Epithelial cell of esophagus (primary cell): ENCODE results near the gene ASIC4.

Experiments
- DNase-seq: peaks from one replicate; pipeline ENCODE4 v3.0.0; 2010; ENCODE audit warnings: low read depth
- H3K4me3 ChIP-seq: 2 replicates; pipeline ENCODE4 v1.5.1; 2011; ENCODE audit warnings: mild to moderate bottlenecking, low read length, control low read depth
- CTCF ChIP-seq: IDR thresholded peaks from 2 replicates; pipeline ENCODE4 v1.5.1; 2011; ENCODE audit warnings: low read depth, mild to moderate bottlenecking, low read length, control low read depth, inconsistent platforms; ENCODE audit not compliant: insufficient read depth; ENCODE audit errors: missing control alignments

Gene ASIC4

DNA sequence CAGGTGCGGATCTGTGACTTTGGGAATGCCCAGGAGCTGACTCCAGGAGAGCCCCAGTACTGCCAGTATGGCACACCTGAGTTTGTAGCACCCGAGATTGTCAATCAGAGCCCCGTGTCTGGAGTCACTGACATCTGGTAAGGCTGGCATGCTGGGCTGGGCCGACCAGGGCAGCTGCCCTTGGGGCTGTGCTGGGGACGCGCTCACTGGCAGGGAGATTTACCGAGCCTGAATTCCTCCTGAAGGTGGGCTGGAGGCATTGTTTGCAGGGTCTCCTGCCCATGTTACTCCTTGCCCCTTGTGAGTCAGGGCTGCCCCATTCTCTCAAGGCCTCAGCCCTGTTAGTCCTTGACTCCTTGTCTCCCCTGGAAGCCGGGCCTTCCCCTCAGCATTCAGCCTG, 34.3 kb upstream of the ASIC4 start:
- no peak for TF ChIP-seq CTCF
- H3K4me3 ChIP-seq: no peak overlapping the region
- no peak for DNase-seq

DNA sequence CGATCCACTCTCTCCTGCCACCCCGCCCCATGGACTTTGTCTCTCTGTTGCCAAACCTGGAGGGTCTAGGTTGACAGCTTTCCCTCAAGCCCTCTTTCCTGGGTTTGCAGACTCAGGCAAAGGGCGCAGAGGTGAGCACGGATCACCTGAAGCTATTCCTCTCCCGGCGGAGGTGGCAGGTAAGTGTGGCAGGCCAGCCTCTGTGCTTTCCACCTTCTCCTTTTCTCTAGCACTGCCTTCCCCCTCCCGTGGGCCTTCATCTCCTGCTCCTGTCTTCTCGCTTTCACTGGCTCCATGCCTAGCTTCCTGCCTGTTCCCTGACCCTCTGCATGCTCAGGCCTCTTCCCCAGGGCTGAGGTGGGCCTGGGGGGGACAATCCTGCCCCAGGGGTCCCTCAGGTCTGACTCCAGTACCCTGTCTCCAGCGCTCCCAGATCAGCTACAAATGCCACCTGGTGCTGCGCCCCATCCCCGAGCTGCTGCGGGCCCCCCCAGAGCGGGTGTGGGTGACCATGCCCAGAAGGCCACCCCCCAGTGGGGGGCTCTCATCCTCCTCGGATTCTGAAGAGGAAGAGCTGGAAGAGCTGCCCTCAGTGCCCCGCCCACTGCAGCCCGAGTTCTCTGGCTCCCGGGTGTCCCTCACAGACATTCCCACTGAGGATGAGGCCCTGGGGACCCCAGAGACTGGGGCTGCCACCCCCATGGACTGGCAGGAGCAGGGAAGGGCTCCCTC, 31.4 kb upstream of the ASIC4 start:
- TF ChIP-seq CTCF: no peak

GRCh38 chr2:219483451-219484342, 30.6 kb upstream of the ASIC4 start:
- no peak overlapping the region for H3K4me3 ChIP-seq
- no peak for TF ChIP-seq CTCF
- DNase-seq: no peak

More for the DNA sequence above, 31.4 kb upstream of the ASIC4 start:
- no peak overlapping the region for H3K4me3 ChIP-seq
- DNase-seq: no peak

DNA sequence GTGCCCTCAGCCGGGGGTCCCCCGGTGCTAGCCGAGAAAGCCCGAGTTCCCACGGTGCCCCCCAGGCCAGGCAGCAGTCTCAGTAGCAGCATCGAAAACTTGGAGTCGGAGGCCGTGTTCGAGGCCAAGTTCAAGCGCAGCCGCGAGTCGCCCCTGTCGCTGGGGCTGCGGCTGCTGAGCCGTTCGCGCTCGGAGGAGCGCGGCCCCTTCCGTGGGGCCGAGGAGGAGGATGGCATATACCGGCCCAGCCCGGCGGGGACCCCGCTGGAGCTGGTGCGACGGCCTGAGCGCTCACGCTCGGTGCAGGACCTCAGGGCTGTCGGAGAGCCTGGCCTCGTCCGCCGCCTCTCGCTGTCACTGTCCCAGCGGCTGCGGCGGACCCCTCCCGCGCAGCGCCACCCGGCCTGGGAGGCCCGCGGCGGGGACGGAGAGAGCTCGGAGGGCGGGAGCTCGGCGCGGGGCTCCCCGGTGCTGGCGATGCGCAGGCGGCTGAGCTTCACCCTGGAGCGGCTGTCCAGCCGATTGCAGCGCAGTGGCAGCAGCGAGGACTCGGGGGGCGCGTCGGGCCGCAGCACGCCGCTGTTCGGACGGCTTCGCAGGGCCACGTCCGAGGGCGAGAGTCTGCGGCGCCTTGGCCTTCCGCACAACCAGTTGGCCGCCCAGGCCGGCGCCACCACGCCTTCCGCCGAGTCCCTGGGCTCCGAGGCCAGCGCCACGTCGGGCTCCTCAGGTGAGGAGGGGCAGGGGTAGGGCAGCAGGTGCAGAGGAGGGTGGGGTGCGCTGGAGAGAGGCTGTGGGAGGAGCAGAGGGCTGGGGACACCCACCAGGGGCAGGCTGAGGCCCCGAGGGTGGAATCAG, 29.7 kb upstream of the ASIC4 start:
- no peak for TF ChIP-seq CTCF
- no peak for DNase-seq
- no peak overlapping the region for H3K4me3 ChIP-seq

DNA sequence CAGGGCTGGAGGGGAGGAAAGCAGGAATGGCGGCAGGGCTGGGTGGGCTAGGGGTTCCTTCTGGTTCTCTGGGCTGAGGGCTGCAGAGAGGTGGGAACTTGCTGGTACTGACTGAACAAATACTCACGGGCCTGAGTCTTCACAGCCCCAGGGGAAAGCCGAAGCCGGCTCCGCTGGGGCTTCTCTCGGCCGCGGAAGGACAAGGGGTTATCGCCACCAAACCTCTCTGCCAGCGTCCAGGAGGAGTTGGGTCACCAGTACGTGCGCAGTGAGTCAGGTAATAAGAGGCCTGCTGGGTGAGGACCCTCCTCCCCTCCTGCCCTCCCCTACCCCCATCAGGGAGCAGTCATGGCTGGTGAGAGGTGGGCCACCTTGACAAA, 29.1 kb upstream of the ASIC4 start:
- no peak overlapping the region for H3K4me3 ChIP-seq
- no peak for TF ChIP-seq CTCF

DNA sequence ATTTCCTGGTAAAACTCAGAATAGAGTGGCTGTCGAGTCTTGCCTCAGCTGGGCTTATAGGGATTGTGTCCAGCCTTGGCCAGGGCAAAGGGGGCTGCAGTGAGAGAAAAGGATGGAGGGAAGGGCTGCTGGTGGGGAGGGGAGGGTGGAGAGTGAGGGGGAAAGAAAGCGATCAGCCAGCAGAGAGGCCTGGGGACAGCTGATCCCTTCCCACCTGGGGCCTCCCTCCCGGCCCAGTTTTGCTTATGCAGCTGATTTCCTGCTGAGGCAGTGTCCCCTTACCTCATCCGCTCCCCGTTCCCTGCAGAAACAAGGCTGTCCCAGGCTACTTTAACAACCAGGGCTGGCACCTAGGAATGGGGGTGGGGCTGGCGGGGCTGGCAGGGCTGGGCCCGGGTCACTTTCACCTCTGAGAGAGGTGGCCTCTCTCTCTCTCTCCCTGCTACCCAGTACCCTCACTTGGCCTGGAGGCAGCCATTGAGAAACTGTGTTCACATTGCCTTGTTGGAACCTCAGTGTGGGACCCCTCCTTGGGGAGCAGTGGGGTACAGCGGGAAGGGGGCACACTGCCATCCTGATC, 27.8 kb upstream of the ASIC4 start:
- DNase-seq: no peak
- TF ChIP-seq CTCF: no peak
- no peak overlapping the region for H3K4me3 ChIP-seq

More for the DNA sequence above, 29.1 kb upstream of the ASIC4 start:
- DNase-seq: no peak
